Mesendoderm (in vitro differentiated cells): ENCODE measurements around the gene SMPD3.

Experiments
- DNase-seq: peaks from one replicate; pipeline ENCODE4 v3.0.0; 2013
- H2AK5ac ChIP-seq: 2 replicates; pipeline ENCODE4 v1.6.1; 2013; ENCODE audit warnings: low read length, inconsistent platforms
- H2BK120ac ChIP-seq: 2 replicates; pipeline ENCODE4 v1.6.1; 2013; ENCODE audit warnings: low read depth, mild to moderate bottlenecking, low read length, moderate library complexity, mixed read lengths
- H2BK15ac ChIP-seq: replicated peaks from 2 replicates; pipeline ENCODE4 v1.6.1; 2013; ENCODE audit warnings: low read depth, mild to moderate bottlenecking, moderate library complexity
- H2BK5ac ChIP-seq: 2 replicates; pipeline ENCODE4 v1.6.1; 2013; ENCODE audit warnings: low read length, inconsistent platforms
- H3K18ac ChIP-seq: 2 replicates; pipeline ENCODE4 v1.6.1; 2013; ENCODE audit warnings: mild to moderate bottlenecking, low read length, mixed read lengths
- H3K23ac ChIP-seq: one replicate; pipeline ENCODE4 v1.6.1; 2013; ENCODE audit warnings: low read length
- H3K27ac ChIP-seq: 2 replicates; pipeline ENCODE4 v1.5.1; 2013; ENCODE audit warnings: low read depth, mild to moderate bottlenecking, inconsistent platforms, low read length, moderate library complexity
- H3K27me3 ChIP-seq: 2 replicates; pipeline ENCODE4 v1.6.1; 2013; ENCODE audit warnings: low read length, control low read depth, mild to moderate bottlenecking, inconsistent platforms; ENCODE audit not compliant: insufficient read depth, poor library complexity
- H3K36me3 ChIP-seq: 2 replicates; pipeline ENCODE4 v1.6.1; 2013; ENCODE audit warnings: low read length, inconsistent platforms; ENCODE audit not compliant: control insufficient read depth, insufficient read depth
- H3K4ac ChIP-seq: one replicate; pipeline ENCODE4 v1.6.1; 2013; ENCODE audit warnings: low read depth, mild to moderate bottlenecking, low read length, moderate library complexity
- H3K4me1 ChIP-seq: 2 replicates; pipeline ENCODE4 v1.6.1; 2013; ENCODE audit warnings: low read depth, low read length, inconsistent platforms; ENCODE audit not compliant: control insufficient read depth
- H3K4me2 ChIP-seq: 2 replicates; pipeline ENCODE4 v1.6.1; 2013; ENCODE audit warnings: low read length
- H3K4me3 ChIP-seq: 2 replicates; pipeline ENCODE4 v1.5.1; 2013; ENCODE audit warnings: mild to moderate bottlenecking, low read length
- H3K56ac ChIP-seq: one replicate; pipeline ENCODE4 v1.6.1; 2013; ENCODE audit warnings: low read length
- H3K79me1 ChIP-seq: 2 replicates; pipeline ENCODE4 v1.6.1; 2013; ENCODE audit warnings: low read length, inconsistent platforms
- H3K79me2 ChIP-seq: 2 replicates; pipeline ENCODE4 v1.6.1; 2013; ENCODE audit warnings: mild to moderate bottlenecking, low read length; ENCODE audit not compliant: control insufficient read depth, insufficient read depth
- H3K9ac ChIP-seq: 2 replicates; pipeline ENCODE4 v1.6.1; 2013; ENCODE audit warnings: low read length, inconsistent platforms
- H4K5ac ChIP-seq: one replicate; pipeline ENCODE4 v1.6.1; 2013; ENCODE audit warnings: low read length
- H4K8ac ChIP-seq: one replicate; pipeline ENCODE4 v1.6.1; 2013; ENCODE audit warnings: low read depth, mild to moderate bottlenecking, control low read depth, low read length, moderate library complexity
- WGBS: extraction: QIAGEN DNeasy Blood & Tissue Kit; methylation state at CpG from one replicate; pipeline ENCODE4 v1.1.7; 2013; ENCODE audit warnings: low lambda C conversion rate, missing lambda C conversion rate; ENCODE audit not compliant: insufficient coverage; ENCODE audit errors: extremely low coverage; 5-methylcytosine and 5-hydroxymethylcytosine counted together

Gene SMPD3

DNA sequence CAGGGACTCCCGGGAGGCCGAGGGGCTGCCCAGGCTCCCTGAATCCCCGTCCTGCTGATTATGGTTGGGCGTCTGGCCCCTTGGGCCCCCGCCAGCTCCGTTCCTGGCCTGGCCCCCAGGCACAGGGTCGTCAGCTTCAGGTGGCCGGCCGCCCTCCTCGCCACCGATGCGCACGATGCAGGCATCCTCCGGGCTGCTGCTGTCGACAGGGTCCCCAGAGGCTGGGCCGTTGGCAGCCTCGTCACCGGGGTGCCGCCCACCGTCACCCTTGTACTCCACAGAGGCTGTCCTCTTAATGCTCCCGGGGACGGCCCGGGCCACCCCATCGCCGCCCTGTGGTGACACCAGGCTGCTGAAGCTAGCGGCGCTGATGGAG, 77.0 kb downstream of the SMPD3 start:
- DNase-seq: no peak

DNA sequence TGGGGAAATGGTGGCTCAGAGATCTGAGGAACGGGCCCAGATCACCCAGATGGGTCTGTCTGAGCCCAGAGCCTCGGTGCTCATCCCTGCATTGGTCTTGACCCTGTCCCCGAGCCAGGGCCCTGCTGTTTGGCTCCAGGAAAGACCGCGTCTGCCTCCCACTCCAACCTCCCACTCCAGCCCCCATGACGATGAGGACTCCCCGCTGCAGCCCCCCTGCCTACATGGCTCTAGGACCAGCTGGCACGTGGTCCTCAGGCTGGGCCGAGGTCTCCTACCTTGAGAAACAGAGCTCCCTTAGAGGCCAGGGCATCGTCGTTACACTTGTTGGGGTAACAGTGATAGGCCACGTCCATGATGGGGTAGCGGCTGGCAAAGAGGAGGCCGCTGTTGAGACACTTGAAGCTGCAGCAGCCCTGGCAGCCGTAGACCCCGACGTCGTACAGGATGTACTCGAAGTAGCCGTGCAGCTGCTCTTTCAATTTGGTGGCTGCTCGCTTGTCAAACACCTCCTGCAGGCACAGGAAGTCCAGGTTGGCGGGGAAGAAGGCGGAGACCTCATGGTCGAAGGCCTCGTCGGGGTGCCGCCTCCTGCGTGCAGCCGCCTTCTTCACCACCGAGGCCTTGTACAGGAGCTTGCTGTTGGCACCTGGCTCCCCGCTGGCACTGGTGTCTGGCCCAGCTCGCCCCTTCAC, 77.6 kb downstream of the SMPD3 start:
- WGBS: no CpG with 5 or more reads among the region's 32 CpGs
- Histone ChIP-seq H3K36me3 (no peaks in the 10 kb centered on the region), H3K4me1 (no peaks in the 10 kb centered on the region), H2AK5ac (no peak overlapping the region), H3K4ac (no peak overlapping the region), H3K9ac (no peak overlapping the region), H3K79me2 (no peaks in the 10 kb centered on the region), H3K18ac (no peak overlapping the region), H3K56ac (no peak overlapping the region), H4K8ac (no peak overlapping the region), H3K23ac (no peak overlapping the region), H4K5ac (no peak overlapping the region), H2BK5ac (no peak overlapping the region), H2BK120ac (no peak overlapping the region), H3K27me3 (no peaks in the 10 kb centered on the region), H3K4me3 (no peak overlapping the region), H3K27ac (no peak overlapping the region), H3K79me1 (no peaks in the 10 kb centered on the region), H2BK15ac (no peak overlapping the region), H3K4me2 (no peak overlapping the region)
- no peak for DNase-seq

More for the DNA sequence above, 77.0 kb downstream of the SMPD3 start:
- H3K27ac ChIP-seq: no peak overlapping the region
- no peak overlapping the region for H3K4me3 ChIP-seq
- no peak overlapping the region for H2AK5ac ChIP-seq
- H3K56ac ChIP-seq: no peak overlapping the region
- H3K79me2 ChIP-seq: no peaks in the 10 kb centered on the region
- WGBS: no CpG with 5 or more reads among the region's 27 CpGs
- H3K79me1 ChIP-seq: no peaks in the 10 kb centered on the region
- no peak overlapping the region for H2BK15ac ChIP-seq
- H3K4me1 ChIP-seq: no peaks in the 10 kb centered on the region
- H3K4me2 ChIP-seq: no peak overlapping the region
- no peak overlapping the region for H4K8ac ChIP-seq
- H2BK5ac ChIP-seq: no peak overlapping the region
- H3K4ac ChIP-seq: no peak overlapping the region
- H3K9ac ChIP-seq: no peak overlapping the region
- no peaks in the 10 kb centered on the region for H3K36me3 ChIP-seq
- no peak overlapping the region for H3K23ac ChIP-seq
- H4K5ac ChIP-seq: no peak overlapping the region
- no peak overlapping the region for H3K18ac ChIP-seq
- no peak overlapping the region for H2BK120ac ChIP-seq
- H3K27me3 ChIP-seq: no peaks in the 10 kb centered on the region

DNA sequence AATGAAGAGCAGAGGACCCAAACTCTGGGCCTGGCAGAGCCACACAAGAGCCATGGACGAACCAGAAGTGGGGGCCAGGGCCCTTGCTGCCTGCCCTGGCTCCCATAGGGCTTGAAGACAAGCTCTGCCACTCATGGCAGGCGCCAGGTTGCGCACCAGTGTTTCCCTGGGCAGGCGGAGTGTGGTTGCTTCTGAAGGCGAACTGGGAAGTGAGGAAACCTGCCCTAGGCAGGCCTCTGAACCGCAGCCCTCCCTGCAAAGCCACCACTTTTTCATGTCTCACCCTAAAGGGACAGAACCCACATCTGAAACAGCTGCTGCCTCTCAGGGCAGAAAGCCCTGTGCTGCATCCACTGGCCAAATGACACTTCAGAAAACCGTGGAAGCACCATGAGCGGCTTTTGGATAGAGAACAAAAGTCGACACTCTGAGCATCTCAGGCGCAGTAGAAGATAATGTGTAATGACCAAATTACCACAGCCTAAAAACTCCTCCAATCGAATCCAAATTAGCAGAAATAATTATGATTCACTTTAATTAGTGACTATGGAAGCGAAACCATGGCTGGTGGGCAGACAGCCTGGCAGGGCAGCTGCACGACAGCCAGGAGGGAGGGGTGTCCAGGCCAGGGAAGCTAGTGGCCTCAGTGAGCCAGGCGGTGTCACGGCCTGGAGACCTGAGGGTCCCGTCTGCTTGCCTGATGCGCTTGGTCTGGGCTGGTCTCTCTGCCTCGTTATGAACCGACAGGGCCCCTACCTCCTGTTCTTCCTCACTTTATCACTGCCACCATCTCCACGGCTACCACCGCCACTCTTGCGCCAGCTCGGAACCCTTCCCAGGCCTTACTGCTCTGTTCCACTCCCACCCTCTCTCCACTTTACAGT, 78.4 kb downstream of the SMPD3 start:
- no peak overlapping the region for H4K5ac ChIP-seq
- H3K23ac ChIP-seq: no peak overlapping the region
- H3K4ac ChIP-seq: no peak overlapping the region
- H2BK15ac ChIP-seq: no peak overlapping the region
- no peaks in the 10 kb centered on the region for H3K36me3 ChIP-seq
- no peak overlapping the region for H3K56ac ChIP-seq
- no peak overlapping the region for H2BK5ac ChIP-seq
- no CpG with 5 or more reads among the region's 23 CpGs for WGBS
- no peak overlapping the region for H4K8ac ChIP-seq
- H3K27me3 ChIP-seq: no peaks in the 10 kb centered on the region
- DNase-seq: no peak
- no peak overlapping the region for H3K9ac ChIP-seq
- no peak overlapping the region for H2AK5ac ChIP-seq
- no peaks in the 10 kb centered on the region for H3K4me1 ChIP-seq
- no peaks in the 10 kb centered on the region for H3K79me1 ChIP-seq
- H3K79me2 ChIP-seq: no peaks in the 10 kb centered on the region
- H3K18ac ChIP-seq: no peak overlapping the region
- H3K27ac ChIP-seq: no peak overlapping the region
- no peak overlapping the region for H3K4me3 ChIP-seq
- H3K4me2 ChIP-seq: no peak overlapping the region
- no peak overlapping the region for H2BK120ac ChIP-seq

DNA sequence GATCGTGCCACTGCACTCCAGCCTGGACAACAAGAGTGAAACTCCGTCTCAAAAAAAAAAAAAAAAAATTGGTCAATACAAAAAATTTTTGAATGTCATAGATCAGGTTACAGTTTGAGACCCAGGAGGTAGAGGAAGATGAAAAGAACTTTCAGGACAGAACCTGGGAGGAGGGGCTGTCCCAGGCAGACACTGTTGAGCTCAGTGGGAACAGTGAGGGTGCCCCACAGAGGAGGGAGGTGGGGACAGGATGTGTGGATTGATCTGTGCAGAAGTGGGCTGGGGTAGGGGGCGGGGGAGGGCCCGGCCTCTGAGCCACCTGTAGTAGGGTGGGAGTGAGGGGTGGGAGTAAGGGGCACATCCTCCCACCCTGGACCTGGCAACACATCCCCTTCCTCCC, 79.1 kb downstream of the SMPD3 start:
- Histone ChIP-seq H3K9ac (no peak overlapping the region), H3K4ac (no peak overlapping the region), H2AK5ac (no peak overlapping the region), H4K5ac (no peak overlapping the region), H3K23ac (no peak overlapping the region), H3K4me2 (no peak overlapping the region), H2BK120ac (no peak overlapping the region), H3K56ac (no peak overlapping the region), H3K79me1 (no peaks in the 10 kb centered on the region), H3K27me3 (no peaks in the 10 kb centered on the region), H2BK15ac (no peak overlapping the region), H4K8ac (no peak overlapping the region), H3K4me1 (no peaks in the 10 kb centered on the region), H3K27ac (no peak overlapping the region), H3K79me2 (no peaks in the 10 kb centered on the region), H3K4me3 (no peak overlapping the region), H3K36me3 (no peaks in the 10 kb centered on the region), H3K18ac (no peak overlapping the region), H2BK5ac (no peak overlapping the region)
- no peak for DNase-seq
- WGBS: no CpG with 5 or more reads among the region's 4 CpGs

DNA sequence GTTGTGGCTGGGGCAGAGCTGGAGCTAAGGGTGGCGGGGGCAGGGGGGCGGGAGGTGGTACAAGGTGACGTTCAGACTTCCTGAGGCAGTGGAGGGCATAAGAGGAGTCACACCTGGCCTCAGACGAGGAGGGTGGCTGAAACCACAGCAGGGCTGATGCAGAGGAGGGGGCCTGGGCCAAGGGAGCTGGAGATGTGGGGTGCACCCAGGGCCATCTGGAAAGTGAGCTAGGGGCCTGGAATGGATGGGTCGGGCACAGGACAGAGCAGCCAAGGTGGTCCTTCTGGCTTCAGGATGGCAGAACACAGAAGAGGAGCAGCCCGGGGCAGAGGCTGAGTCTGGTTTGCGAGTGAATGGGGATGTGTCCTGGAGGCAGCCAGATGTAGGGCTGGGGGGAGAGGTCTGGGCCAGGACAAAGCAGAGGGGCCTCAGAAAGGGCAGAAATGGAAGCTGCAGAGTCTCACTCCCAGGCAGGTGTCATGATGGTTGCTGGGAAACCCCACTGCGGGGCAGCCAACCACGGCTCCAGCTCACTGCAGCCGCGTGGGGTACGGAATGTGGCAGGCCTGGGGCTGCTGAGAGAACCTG, 79.9 kb downstream of the SMPD3 start:
- no peak overlapping the region for H4K8ac ChIP-seq
- H2BK5ac ChIP-seq: no peak overlapping the region
- DNase-seq: peak; percentile 37
- no peak overlapping the region for H3K56ac ChIP-seq
- H3K27ac ChIP-seq: no peak overlapping the region
- H2BK15ac ChIP-seq: no peak overlapping the region
- H3K18ac ChIP-seq: no peak overlapping the region
- WGBS: no CpG with 5 or more reads among the region's 12 CpGs
- no peak overlapping the region for H3K4me3 ChIP-seq
- H3K9ac ChIP-seq: no peak overlapping the region
- H2BK120ac ChIP-seq: no peak overlapping the region
- no peaks in the 10 kb centered on the region for H3K4me1 ChIP-seq
- H3K4me2 ChIP-seq: no peak overlapping the region
- no peak overlapping the region for H3K4ac ChIP-seq
- no peak overlapping the region for H3K23ac ChIP-seq
- H3K79me1 ChIP-seq: no peaks in the 10 kb centered on the region
- no peaks in the 10 kb centered on the region for H3K27me3 ChIP-seq
- H4K5ac ChIP-seq: no peak overlapping the region
- no peak overlapping the region for H2AK5ac ChIP-seq
- H3K36me3 ChIP-seq: no peaks in the 10 kb centered on the region
- H3K79me2 ChIP-seq: no peaks in the 10 kb centered on the region
